Loucy (cell line): ENCODE measurements around the gene CA5A.
"Not testable (repeated sequence)": the region's sequence is repeated elsewhere in the genome, so short reads cannot be mapped to it uniquely, and the experiment has no call there.

Source experiments
- H2AFZ ChIP-seq: fragments of 200-600 bp; sonication (generic); 2 replicates; pipeline ENCODE4 v1.6.0; 2016; ENCODE audit warnings: antibody characterized with exemption, mild to moderate bottlenecking, low read length, moderate library complexity
- H3F3A ChIP-seq: fragments of 200-600 bp; 2 replicates; pipeline ENCODE4 v1.6.0; 2016; ENCODE audit warnings: antibody characterized with exemption, low read depth, mild to moderate bottlenecking
- H3K27me3 ChIP-seq: fragments of 200-600 bp; sonication (generic); 2 replicates; pipeline ENCODE4 v1.6.1; 2014; ENCODE audit warnings: low read length, mild to moderate bottlenecking; ENCODE audit not compliant: insufficient read depth, poor library complexity, severe bottlenecking
- H3K36me3 ChIP-seq: fragments of 200-600 bp; sonication (generic); 2 replicates; pipeline ENCODE4 v1.6.1; 2016; ENCODE audit warnings: low read length; ENCODE audit not compliant: insufficient read depth
- H3K4me1 ChIP-seq: fragments of 200-600 bp; sonication (generic); 2 replicates; pipeline ENCODE4 v1.5.1; 2014; ENCODE audit warnings: low read length, mild to moderate bottlenecking; ENCODE audit not compliant: insufficient read depth, poor library complexity, severe bottlenecking
- H3K4me2 ChIP-seq: fragments of 200-600 bp; sonication (generic); 2 replicates; pipeline ENCODE4 v1.6.0; 2014; ENCODE audit warnings: antibody characterized with exemption, low read length, low read depth, mild to moderate bottlenecking; ENCODE audit not compliant: poor library complexity, severe bottlenecking
- H3K4me3 ChIP-seq: fragments of 200-600 bp; sonication (generic); 2 replicates; pipeline ENCODE4 v1.5.1; 2014; ENCODE audit warnings: low read length, mild to moderate bottlenecking, mixed read lengths; ENCODE audit not compliant: poor library complexity, severe bottlenecking
- H3K79me2 ChIP-seq: fragments of 200-600 bp; sonication (generic); 2 replicates; pipeline ENCODE4 v1.6.1; 2014; ENCODE audit warnings: low read length; ENCODE audit not compliant: insufficient read depth
- H3K9ac ChIP-seq: fragments of 200-600 bp; sonication (generic); 2 replicates; pipeline ENCODE4 v1.6.0; 2014; ENCODE audit warnings: mild to moderate bottlenecking, low read depth, low read length, moderate library complexity; ENCODE audit not compliant: poor library complexity, severe bottlenecking
- H3K9me2 ChIP-seq: fragments of 200-600 bp; sonication (generic); replicated peaks from 2 replicates; pipeline ENCODE4 v1.6.1; 2016; ENCODE audit warnings: low read depth, low read length, mixed read lengths
- H3K9me3 ChIP-seq: fragments of 200-600 bp; sonication (generic); 2 replicates; pipeline ENCODE4 v1.6.1; 2014; ENCODE audit warnings: mild to moderate bottlenecking, antibody characterized with exemption, low read length, low read depth; ENCODE audit not compliant: insufficient read depth
- H4K20me1 ChIP-seq: fragments of 200-600 bp; sonication (generic); 2 replicates; pipeline ENCODE4 v1.6.0; 2014; ENCODE audit warnings: antibody characterized with exemption, low read length, mild to moderate bottlenecking; ENCODE audit not compliant: insufficient read depth, poor library complexity, severe bottlenecking
- CTCF ChIP-seq: fragments of 200-600 bp; sonication (generic); conservative IDR thresholded peaks from 2 replicates; pipeline ENCODE4 v1.5.1; 2014; ENCODE audit warnings: mild to moderate bottlenecking, antibody characterized with exemption, low read length
- EZH2phosphoT487 ChIP-seq: fragments of 200-600 bp; IDR thresholded peaks from 2 replicates; pipeline ENCODE4 v1.6.1; 2018; ENCODE audit warnings: antibody characterized with exemption, mild to moderate bottlenecking, moderate library complexity, borderline replicate concordance

Gene CA5A

GRCh38 chr16:87878704-87879103, 57.6 kb downstream of the CA5A start:
- Histone ChIP-seq H3K4me2 (no peak overlapping the region), H3F3A (no peaks in the 10 kb centered on the region), H3K9me3 (no peaks in the 10 kb centered on the region), H3K36me3 (no peaks in the 10 kb centered on the region), H3K27me3 (no peaks in the 10 kb centered on the region), H3K4me1 (no peaks in the 10 kb centered on the region), H3K9me2 (no peaks in the 10 kb centered on the region), H3K9ac (no peak overlapping the region), H4K20me1 (no peaks in the 10 kb centered on the region), H2AFZ (no peak overlapping the region), H3K79me2 (no peaks in the 10 kb centered on the region), H3K4me3 (no peak overlapping the region)
- TF ChIP-seq CTCF (no peak), EZH2phosphoT487 (no peak)

- H3K36me3 ChIP-seq: no peaks in the 10 kb centered on the region
- no peaks in the 10 kb centered on the region for H3K4me1 ChIP-seq
- no peak overlapping the region for H3K4me3 ChIP-seq
- no peaks in the 10 kb centered on the region for H3K9me2 ChIP-seq
- TF ChIP-seq EZH2phosphoT487 (no peak), CTCF (no peak; the same call in 1 of the 2 replicates)
- H2AFZ ChIP-seq: no peak overlapping the region
- no peaks in the 10 kb centered on the region for H3K27me3 ChIP-seq
- H3K79me2 ChIP-seq: no peaks in the 10 kb centered on the region
- H3K4me2 ChIP-seq: no peak overlapping the region
- no peaks in the 10 kb centered on the region for H4K20me1 ChIP-seq
- no peaks in the 10 kb centered on the region for H3K9me3 ChIP-seq
- H3F3A ChIP-seq: no peaks in the 10 kb centered on the region
- H3K9ac ChIP-seq: no peak overlapping the region
These were observed 58.3 kb downstream of the CA5A start for GRCh38 chr16:87877942-87878507.

GRCh38 chr16:87874639-87875427, 61.5 kb downstream of the CA5A start:
- Histone ChIP-seq H3K4me2 (no peak overlapping the region), H3K79me2 (no peaks in the 10 kb centered on the region)

GRCh38 chr16:87870418-87871291, 65.7 kb downstream of the CA5A start:
- Histone ChIP-seq H3K4me1 (peaks cover 13% of the 10 kb centered on the region), H3K79me2 (peaks cover 26% of the 10 kb centered on the region), H3K4me2 (peak overlapping the region; percentile 30), H3K9ac (peak overlapping the region; percentile 52), H2AFZ (peak overlapping the region; percentile 41)
- H3K4me3 ChIP-seq, H3K9me3 ChIP-seq, H3K27me3 ChIP-seq, H3K36me3 ChIP-seq, H4K20me1 ChIP-seq, H3F3A ChIP-seq, H3K9me2 ChIP-seq: not testable (repeated sequence)

More at GRCh38 chr16:87874639-87875427, 61.5 kb downstream of the CA5A start:
- H3K9ac ChIP-seq: no peak overlapping the region
- H3K36me3 ChIP-seq: no peaks in the 10 kb centered on the region
- no peak for TF ChIP-seq EZH2phosphoT487
- TF ChIP-seq CTCF: no peak
- no peaks in the 10 kb centered on the region for H3K9me3 ChIP-seq
- no peak overlapping the region for H2AFZ ChIP-seq
- H4K20me1 ChIP-seq: no peaks in the 10 kb centered on the region
- H3F3A ChIP-seq: no peaks in the 10 kb centered on the region
- no peak overlapping the region for H3K4me3 ChIP-seq
- peaks cover 13% of the 10 kb centered on the region for H3K4me1 ChIP-seq
- H3K9me2 ChIP-seq: no peaks in the 10 kb centered on the region
- no peaks in the 10 kb centered on the region for H3K27me3 ChIP-seq
